GM18511 (cell line): ENCODE results near the gene RETSAT.
A peak's percentile ranks its signal among the peaks of the same experiment; 100 is the strongest.
"Not testable (repeated sequence)": the region's sequence is repeated elsewhere in the genome, so short reads cannot be mapped to it uniquely, and the experiment has no call there.

Experiments
- ATAC-seq: cut with Tn5 transposase; IDR thresholded peaks from one replicate; pipeline ENCODE4 v1.9.1; 2021; ENCODE audit warnings: mild to moderate bottlenecking, moderate library complexity; ENCODE audit not compliant: unreplicated experiment

RETSAT gene

GRCh38 chr2:85354286-85355072 is at the start of gene RETSAT, which contains the start of gene ELMOD3:
Gene RETSAT (minus strand): TSS chr2:85354528. CDS start chr2:85354507, 21 bp downstream.
Gene ELMOD3 (plus strand): TSS chr2:85354769. CDS start chr2:85357199, 2,430 bp downstream.
- ATAC-seq, result peak; percentile 98

GRCh38 chr2:85401844-85402243 is 47.5 kb upstream of the RETSAT start:
- no peak for ATAC-seq

GRCh38 chr2:85401464-85401805 is 47.1 kb upstream of the RETSAT start:
- ATAC-seq, result no peak

- ATAC-seq, result no peak
These were observed 46.5 kb upstream of the RETSAT start for GRCh38 chr2:85400541-85401463.

DNA sequence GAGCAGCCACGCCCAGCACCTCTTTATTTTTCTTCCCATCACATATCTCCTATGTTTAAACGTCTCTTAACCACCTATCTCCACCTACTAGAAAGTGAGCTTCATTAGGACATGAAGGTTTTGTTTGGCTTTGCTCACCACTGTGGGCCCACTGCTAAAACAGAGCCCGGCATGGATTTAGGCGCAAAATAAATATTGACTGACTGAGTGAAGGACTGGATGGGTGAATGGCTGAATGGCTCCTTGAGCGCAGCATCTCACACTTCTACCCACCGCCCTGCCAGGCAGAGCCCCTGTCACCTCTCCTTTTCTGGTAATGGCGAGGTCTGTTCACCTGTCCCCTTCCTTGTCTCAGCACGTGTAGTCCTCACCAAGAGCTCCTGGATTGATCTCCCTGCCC is 45.7 kb upstream of the RETSAT start:
- no peak for ATAC-seq

DNA sequence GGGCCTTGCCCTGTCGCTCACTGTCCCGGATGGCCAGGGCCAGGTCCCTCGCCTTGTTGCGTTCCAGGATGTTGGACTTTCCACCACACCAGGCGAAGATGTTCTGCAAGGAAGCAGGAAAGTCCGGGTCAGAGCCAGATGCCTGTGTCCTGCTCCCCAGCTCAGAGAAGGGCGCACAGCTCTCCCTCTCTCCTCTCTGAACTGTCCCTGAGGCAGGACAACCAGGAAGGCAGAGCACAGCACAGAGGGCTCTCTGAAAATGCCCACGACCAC is 44.8 kb upstream of the RETSAT start:
- no peak for ATAC-seq

- ATAC-seq, result no peak
These were observed 44.3 kb upstream of the RETSAT start for GRCh38 chr2:85398426-85399182.

- ATAC-seq, result no peak
These were observed 43.6 kb upstream of the RETSAT start for GRCh38 chr2:85397925-85398331.

- ATAC-seq, result no peak
These were observed 42.5 kb upstream of the RETSAT start for GRCh38 chr2:85396531-85397470.

GRCh38 chr2:85395912-85396475 is 41.7 kb upstream of the RETSAT start:
- no peak for ATAC-seq

DNA sequence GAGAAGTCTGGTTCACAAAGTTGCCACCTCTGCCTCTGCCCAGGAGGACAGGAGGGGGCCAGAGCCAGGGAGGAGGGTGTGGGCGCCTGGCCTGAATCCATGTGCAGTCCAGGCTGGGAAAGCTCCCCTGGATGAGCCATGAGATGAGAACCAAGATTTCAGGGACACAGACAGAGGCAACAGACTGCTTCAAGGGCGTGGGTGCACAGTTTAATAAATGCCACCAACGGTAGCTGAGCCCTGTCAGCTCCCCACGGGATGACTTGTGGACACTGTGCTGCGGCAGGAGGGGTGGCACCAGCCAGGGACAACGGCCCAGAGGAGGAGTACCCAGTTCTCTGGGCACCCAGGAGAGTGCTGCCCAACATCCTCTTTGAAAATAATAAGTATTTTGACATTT is 40.6 kb upstream of the RETSAT start:
- ATAC-seq, result no peak

DNA sequence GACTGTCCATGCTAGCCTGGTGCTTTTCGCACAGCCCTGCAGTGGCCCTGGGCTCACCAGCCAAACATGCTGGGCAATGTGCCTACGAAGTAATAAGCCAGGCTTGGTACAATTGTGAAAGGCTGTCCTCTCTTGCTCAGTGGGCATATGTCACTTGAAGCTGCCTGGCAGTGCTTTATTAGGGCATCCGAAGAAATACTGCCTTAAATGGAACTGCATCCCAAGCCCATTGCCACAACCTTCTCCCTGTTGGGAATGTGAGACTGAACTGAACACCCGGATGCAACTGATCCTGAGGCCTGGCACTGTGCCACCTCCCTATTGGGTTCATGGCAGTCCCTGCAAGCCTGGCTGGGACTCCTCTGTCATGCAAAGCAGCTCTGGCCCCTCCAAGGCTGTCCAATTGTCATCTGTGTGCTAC is 39.9 kb upstream of the RETSAT start:
- ATAC-seq, result no peak

- ATAC-seq, result no peak
These were observed 39.5 kb upstream of the RETSAT start for GRCh38 chr2:85393836-85394235.

DNA sequence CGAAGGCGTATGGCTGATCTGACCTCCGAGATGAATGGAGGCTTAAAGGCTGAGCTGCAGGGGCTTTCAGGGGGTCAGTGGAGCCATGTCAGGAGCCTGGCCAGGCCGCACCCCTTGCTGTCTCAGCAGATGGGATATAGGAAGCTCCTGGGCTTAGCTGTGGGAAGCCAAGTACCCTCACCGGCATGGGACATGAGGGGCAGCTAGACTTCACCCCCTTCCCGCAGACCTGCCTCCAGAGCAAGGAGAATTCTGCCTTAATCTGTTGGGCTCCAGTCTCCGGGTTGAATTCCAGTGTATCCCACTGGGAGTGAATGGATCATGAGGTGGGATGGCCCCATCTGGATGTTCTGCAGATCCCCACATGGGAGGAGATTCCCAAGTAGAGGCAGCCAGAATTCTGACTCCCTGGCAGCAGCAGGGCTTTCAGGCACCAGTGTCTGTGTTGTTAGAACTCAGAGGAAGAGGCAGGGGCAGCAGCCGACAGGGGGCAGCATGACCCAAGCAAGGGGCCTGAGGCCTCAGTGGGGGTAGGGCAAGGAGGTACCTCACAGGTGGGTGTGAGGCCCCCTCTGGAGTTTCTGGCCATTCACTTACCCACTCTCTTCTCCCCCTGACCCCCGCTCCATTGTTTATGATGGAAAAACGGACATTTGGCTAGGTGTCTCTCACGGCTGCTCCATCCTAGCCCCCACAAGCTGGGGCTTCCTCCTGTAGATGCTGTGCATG is 36.8 kb upstream of the RETSAT start:
- no peak for ATAC-seq

GRCh38 chr2:85388878-85389538 is 34.7 kb upstream of the RETSAT start:
- no peak for ATAC-seq

GRCh38 chr2:85387754-85388153 is 33.4 kb upstream of the RETSAT start:
- ATAC-seq, result no peak

DNA sequence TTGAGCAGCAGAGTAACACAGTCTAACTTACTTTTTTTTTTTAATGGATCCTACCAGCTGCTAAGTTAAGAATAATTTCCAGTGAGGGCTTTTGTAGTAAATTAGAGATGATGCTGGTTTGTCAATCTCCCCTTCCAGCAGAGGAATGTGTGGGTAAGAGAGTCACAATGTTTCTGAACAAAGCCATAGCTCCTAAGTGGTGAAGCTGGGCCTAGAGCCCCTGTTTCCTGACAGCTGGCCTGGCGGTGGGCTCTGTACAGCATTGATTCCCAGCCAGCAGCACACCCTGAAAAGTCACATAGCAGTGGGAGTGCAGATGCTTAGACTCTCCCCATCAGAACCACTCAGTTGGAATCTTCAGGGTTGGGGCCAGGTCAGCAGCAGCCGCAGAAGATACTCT is 31.4 kb upstream of the RETSAT start:
- no peak for ATAC-seq

DNA sequence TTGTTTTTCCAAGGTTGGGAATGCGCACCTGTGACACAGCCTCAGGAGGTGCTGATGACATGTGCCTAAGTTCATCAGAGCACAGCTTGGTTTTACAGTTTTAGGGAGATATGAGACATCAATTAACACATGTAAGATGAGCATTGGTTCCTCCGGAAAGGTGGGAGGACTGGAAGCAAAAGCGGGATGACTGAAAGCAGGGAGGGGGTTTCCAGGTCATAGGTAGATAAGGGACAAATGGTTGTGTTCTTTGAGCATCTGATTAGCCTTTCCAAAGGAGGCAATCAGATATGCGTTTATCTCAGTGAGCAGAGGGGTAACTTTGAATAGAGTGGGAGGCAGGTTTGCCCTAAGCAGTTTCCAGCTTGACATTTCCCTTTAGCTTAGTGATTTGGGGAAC is 29.5 kb upstream of the RETSAT start:
- ATAC-seq, result no peak

- not testable (repeated sequence) for ATAC-seq
These were observed 28.8 kb upstream of the RETSAT start for GRCh38 chr2:85383151-85383550.
